Measurements from ENCODE around the gene ACTL7A. TPM values are rescaled to one million over a fixed set of nuclear protein-coding genes. Genes with fewer than 3 reads are reported as not detected.

The ACTL7A gene
- total and polyA plus RNA-seq, 2 experiments from 2014 or later, result not detected

DNA sequence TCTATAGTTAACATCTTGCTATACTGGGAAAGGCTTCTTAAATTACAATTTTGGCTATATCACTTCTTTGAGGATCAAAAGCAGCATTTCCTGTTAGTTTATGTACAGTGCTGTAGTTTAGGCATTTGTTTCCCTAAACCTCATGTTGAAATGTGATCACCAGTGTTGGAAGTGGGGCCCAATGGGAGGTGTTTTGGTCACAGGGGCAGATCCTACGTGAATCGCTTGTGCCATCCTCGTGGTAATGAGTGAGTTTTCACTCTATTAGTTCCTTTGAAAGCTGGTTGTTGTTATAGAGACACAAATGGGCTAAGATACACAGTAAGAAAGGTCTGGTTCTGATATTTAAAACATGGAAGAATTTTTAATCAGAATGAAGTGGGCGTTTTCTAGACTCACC, 5.8 kb downstream of the ACTL7A start:
- Histone ChIP-seq H3K4me3 (no peak overlapping the region), H3K9me3 (ENCODE audit: low read depth) (no peaks in the 10 kb centered on the region), H3K27me3 (replicated peaks; ENCODE audit: insufficient read depth) (no peaks in the 10 kb centered on the region), H3K79me2 (ENCODE audit: insufficient read depth) (no peaks in the 10 kb centered on the region), H3K9ac (no peak overlapping the region), H3K4me2 (ENCODE audit: unreplicated experiment) (no peak overlapping the region), H2AFZ (no peak overlapping the region), H3F3A (ENCODE audit: insufficient read depth) (no peaks in the 10 kb centered on the region), H3K36me3 (ENCODE audit: low read depth) (peaks cover 12% of the 10 kb centered on the region; the same call in 1 of the 2 replicates), H3K27ac (no peak overlapping the region), H4K20me1 (ENCODE audit: insufficient read depth) (no peaks in the 10 kb centered on the region), H3K4me1 (ENCODE audit: insufficient read depth) (peaks cover 9% of the 10 kb centered on the region), H3K9me2 (ENCODE audit: insufficient read depth) (no peaks in the 10 kb centered on the region)
- TF ChIP-seq EZH2phosphoT487 (IDR thresholded peaks at IDR 0.05; ENCODE audit: insufficient read depth, low read depth) (no peak), EZH2 (IDR thresholded peaks at IDR 0.05; ENCODE audit: insufficient read depth, poor library complexity, severe bottlenecking) (no peak)
- WGBS, 2 experiments (ENCODE audit: low coverage in 1 of 2, low lambda C conversion rate in 2 of 2, missing lambda C conversion rate in 2 of 2), result 84 to 90% methylated on average over 4 of the region's 4 CpGs
- in situ Hi-C loops (cut with MboI), result no loop called here
- no peak for DNase-seq

DNA sequence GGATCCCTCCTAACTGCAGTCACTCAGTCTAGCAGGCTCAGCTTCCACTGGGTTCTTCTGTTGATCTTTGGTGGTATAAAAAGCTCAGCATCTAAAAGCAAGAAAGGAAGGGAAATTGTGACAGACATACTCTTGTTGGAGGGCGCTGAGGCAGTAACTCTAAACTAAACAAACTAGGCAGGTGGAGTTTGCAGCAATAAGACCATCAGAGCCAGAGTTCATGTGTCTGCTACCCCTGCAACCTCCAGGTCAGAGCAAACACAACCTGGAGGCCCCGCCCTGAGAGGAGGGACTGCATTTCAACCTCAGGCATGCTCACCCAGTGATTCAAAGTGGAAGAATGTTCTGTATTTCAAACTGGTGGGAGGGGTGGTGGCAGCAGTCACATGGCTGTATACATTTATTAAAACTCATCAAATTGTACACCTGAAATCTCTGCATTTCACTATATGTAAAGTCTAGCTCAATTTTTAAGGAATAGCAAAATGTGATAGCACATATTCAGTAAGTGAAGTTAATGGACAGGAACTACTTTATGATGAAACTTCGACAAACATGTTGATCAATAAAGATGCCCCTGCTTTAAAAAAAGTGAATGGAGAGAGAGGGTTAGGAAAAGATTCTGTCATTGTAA, 7.1 kb downstream of the ACTL7A start:
- H3K36me3 ChIP-seq (ENCODE audit: low read depth), result peaks cover 25% of the 10 kb centered on the region; the same call in 1 of the 2 replicates
- H3K27me3 ChIP-seq (replicated peaks; ENCODE audit: insufficient read depth), result no peaks in the 10 kb centered on the region
- H4K20me1 ChIP-seq (ENCODE audit: insufficient read depth), result no peaks in the 10 kb centered on the region
- no peak for TF ChIP-seq EZH2phosphoT487 (IDR thresholded peaks at IDR 0.05; ENCODE audit: insufficient read depth, low read depth)
- TF ChIP-seq EZH2 (IDR thresholded peaks at IDR 0.05; ENCODE audit: insufficient read depth, poor library complexity, severe bottlenecking), result no peak
- H3K9me3 ChIP-seq (ENCODE audit: low read depth), result no peaks in the 10 kb centered on the region
- no peak overlapping the region for H2AFZ ChIP-seq
- H3K4me2 ChIP-seq (ENCODE audit: unreplicated experiment), result no peak overlapping the region
- peak; percentile 65 for DNase-seq
- H3K9me2 ChIP-seq (ENCODE audit: insufficient read depth), result no peaks in the 10 kb centered on the region
- in situ Hi-C loops (cut with MboI), result no loop called here
- 66 to 67% methylated on average over 3 of the region's 3 CpGs for WGBS, 2 experiments (ENCODE audit: low coverage in 1 of 2, low lambda C conversion rate in 2 of 2, missing lambda C conversion rate in 2 of 2)
- peaks cover 9% of the 10 kb centered on the region for H3K4me1 ChIP-seq (ENCODE audit: insufficient read depth)
- no peak overlapping the region for H3K4me3 ChIP-seq
- H3K9ac ChIP-seq, result no peak overlapping the region
- H3K79me2 ChIP-seq (ENCODE audit: insufficient read depth), result no peaks in the 10 kb centered on the region
- no peak overlapping the region for H3K27ac ChIP-seq
- no peaks in the 10 kb centered on the region for H3F3A ChIP-seq (ENCODE audit: insufficient read depth)

DNA sequence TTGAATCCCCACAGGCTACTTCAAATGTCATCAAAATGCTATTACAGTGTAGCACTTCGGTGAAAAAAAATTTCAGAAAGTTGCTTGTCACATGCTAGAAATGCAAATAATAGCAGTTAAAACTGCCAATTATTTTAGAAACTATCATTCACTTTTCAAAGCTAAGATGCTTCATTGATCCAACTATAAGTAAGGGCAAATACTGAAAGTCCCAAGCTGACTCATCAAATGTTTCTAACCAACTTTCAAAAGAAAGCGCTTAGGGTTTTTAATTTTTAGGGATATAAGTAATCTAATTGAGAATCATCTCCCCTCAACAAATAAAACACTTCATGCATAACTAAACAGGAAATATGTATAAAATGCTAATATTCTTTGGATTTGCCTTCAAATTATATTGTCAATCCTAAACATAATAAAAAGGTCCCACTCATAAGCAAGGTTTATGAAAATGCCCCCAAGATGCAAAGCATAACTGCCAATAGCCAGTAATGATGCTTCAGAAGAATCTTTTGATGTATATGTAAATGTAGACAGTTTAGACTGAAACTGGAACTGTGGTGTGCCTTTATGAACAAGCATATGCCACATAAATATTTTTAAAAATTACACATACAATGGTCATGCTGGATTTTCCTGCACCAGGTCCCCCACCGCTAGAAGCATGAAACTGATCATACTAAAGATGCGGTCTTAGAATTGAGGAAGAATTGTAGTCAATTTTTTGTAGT, 12.2 kb downstream of the ACTL7A start:
- Histone ChIP-seq H3K4me2 (ENCODE audit: unreplicated experiment) (no peak overlapping the region), H3K27me3 (replicated peaks; ENCODE audit: insufficient read depth) (no peaks in the 10 kb centered on the region), H3F3A (ENCODE audit: insufficient read depth) (no peaks in the 10 kb centered on the region), H3K9me3 (ENCODE audit: low read depth) (no peaks in the 10 kb centered on the region), H3K36me3 (ENCODE audit: low read depth) (peaks cover 56% of the 10 kb centered on the region), H3K27ac (no peak overlapping the region), H2AFZ (no peak overlapping the region), H3K9ac (no peak overlapping the region), H3K4me1 (ENCODE audit: insufficient read depth) (peaks cover 5% of the 10 kb centered on the region), H4K20me1 (ENCODE audit: insufficient read depth) (no peaks in the 10 kb centered on the region), H3K79me2 (ENCODE audit: insufficient read depth) (no peaks in the 10 kb centered on the region), H3K4me3 (no peak overlapping the region), H3K9me2 (ENCODE audit: insufficient read depth) (no peaks in the 10 kb centered on the region)
- WGBS, 2 experiments (ENCODE audit: low coverage in 1 of 2, low lambda C conversion rate in 2 of 2, missing lambda C conversion rate in 2 of 2), result 99% methylated on average over 4 of the region's 4 CpGs
- no peak for TF ChIP-seq EZH2phosphoT487 (IDR thresholded peaks at IDR 0.05; ENCODE audit: insufficient read depth, low read depth)
- TF ChIP-seq EZH2 (IDR thresholded peaks at IDR 0.05; ENCODE audit: insufficient read depth, poor library complexity, severe bottlenecking), result no peak
- DNase-seq, result no peak
- in situ Hi-C loops (cut with MboI), result no loop called here

DNA sequence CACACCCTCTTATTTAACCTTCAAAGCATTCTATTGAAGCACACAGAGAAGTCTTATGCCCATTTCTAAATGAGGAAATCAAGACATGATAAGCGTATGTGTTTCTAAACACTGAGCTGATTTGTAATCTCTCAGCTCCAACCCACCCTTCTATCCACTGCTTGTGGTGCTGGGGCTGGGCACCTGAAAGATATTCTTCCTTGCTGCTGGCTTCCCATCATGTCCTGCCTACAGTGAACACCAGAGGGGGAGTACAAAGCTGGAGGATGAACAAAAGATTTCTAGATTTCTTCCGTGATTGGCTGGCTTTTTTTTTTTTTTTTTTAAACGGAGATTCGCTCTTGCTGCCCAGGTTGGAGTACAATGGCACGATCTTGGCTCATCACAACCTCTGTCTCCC, 14.4 kb downstream of the ACTL7A start:
- Histone ChIP-seq H3K27ac (no peak overlapping the region), H4K20me1 (ENCODE audit: insufficient read depth) (no peaks in the 10 kb centered on the region), H3K4me1 (ENCODE audit: insufficient read depth) (no peaks in the 10 kb centered on the region), H3K36me3 (ENCODE audit: low read depth) (peaks cover 71% of the 10 kb centered on the region), H3K9me2 (ENCODE audit: insufficient read depth) (no peaks in the 10 kb centered on the region), H3K9ac (no peak overlapping the region), H3K4me2 (ENCODE audit: unreplicated experiment) (no peak overlapping the region), H3K9me3 (ENCODE audit: low read depth) (no peaks in the 10 kb centered on the region), H2AFZ (no peak overlapping the region), H3F3A (ENCODE audit: insufficient read depth) (no peaks in the 10 kb centered on the region), H3K79me2 (ENCODE audit: insufficient read depth) (no peaks in the 10 kb centered on the region), H3K27me3 (replicated peaks; ENCODE audit: insufficient read depth) (no peaks in the 10 kb centered on the region), H3K4me3 (no peak overlapping the region)
- 95 to 96% methylated on average over 5 of the region's 5 CpGs for WGBS, 2 experiments (ENCODE audit: low coverage in 1 of 2, low lambda C conversion rate in 2 of 2, missing lambda C conversion rate in 2 of 2)
- no peak for TF ChIP-seq EZH2 (IDR thresholded peaks at IDR 0.05; ENCODE audit: insufficient read depth, poor library complexity, severe bottlenecking)
- no peak for TF ChIP-seq EZH2phosphoT487 (IDR thresholded peaks at IDR 0.05; ENCODE audit: insufficient read depth, low read depth)
- no peak for DNase-seq
- in situ Hi-C loops (cut with MboI), result no loop called here

All from GM23248 (cell line).